HL-60 (cell line): ENCODE results near the gene BCAS4.

Experiments used
- DNase-seq, 2 experiments: peaks; one replicate each; pipeline ENCODE4 v3.0.0-alpha.2; 2010 to 2020; ENCODE audit warnings: low read depth in 1 of 2, low spot score in 1 of 2
- H3K27ac ChIP-seq: fragments of 250-450 bp; sonication (Bioruptor Pico); replicated peaks from 2 replicates; pipeline ENCODE4 v1.5.1; 2020; ENCODE audit warnings: mild to moderate bottlenecking, moderate library complexity
- H3K27me3 ChIP-seq: fragments of 250-450 bp; sonication (Bioruptor Pico); 2 replicates; pipeline ENCODE4 v1.5.1; 2021; ENCODE audit warnings: mild to moderate bottlenecking, moderate library complexity; ENCODE audit not compliant: insufficient read depth, poor library complexity, severe bottlenecking
- H3K4me3 ChIP-seq: replicated peaks from 2 replicates; pipeline ENCODE4 v1.5.1; 2011; ENCODE audit warnings: mild to moderate bottlenecking, control low read depth, low read length; ENCODE audit not compliant: insufficient read depth
- CTCF ChIP-seq: IDR thresholded peaks from one replicate; pipeline ENCODE4 v1.5.1; 2011; ENCODE audit warnings: low read length, control low read depth, inconsistent platforms; ENCODE audit not compliant: insufficient read depth
- GABPA ChIP-seq: IDR thresholded peaks from 2 replicates; pipeline ENCODE4 v1.6.1; 2012; ENCODE audit warnings: low read depth
- POLR2AphosphoS5 ChIP-seq: IDR thresholded peaks from 2 replicates; pipeline ENCODE4 v1.6.1; 2012; ENCODE audit warnings: low read depth
- REST ChIP-seq: IDR thresholded peaks from 2 replicates; pipeline ENCODE4 v1.6.1; 2012; ENCODE audit warnings: low read depth; ENCODE audit not compliant: insufficient replicate concordance
- SPI1 ChIP-seq: IDR thresholded peaks from 2 replicates; pipeline ENCODE4 v1.6.1; 2012; ENCODE audit warnings: low read depth, mild to moderate bottlenecking, borderline replicate concordance

Gene BCAS4

GRCh38 chr20:50904067-50904570, 109.3 kb downstream of the BCAS4 start:
- no peak overlapping the region for H3K4me3 ChIP-seq
- DNase-seq = no peak
- TF ChIP-seq SPI1 = no peak
- TF ChIP-seq POLR2AphosphoS5 = no peak
- TF ChIP-seq CTCF = no peak
- no peak for TF ChIP-seq GABPA
- TF ChIP-seq REST = no peak
- no peak overlapping the region for H3K27ac ChIP-seq
- H3K27me3 ChIP-seq = no peaks in the 10 kb centered on the region

GRCh38 chr20:50909413-50909812, 114.6 kb downstream of the BCAS4 start:
- Histone ChIP-seq H3K4me3 (no peak overlapping the region), H3K27me3 (no peaks in the 10 kb centered on the region), H3K27ac (no peak overlapping the region)
- TF ChIP-seq REST = no peak
- no peak for DNase-seq

GRCh38 chr20:50911030-50911429, 116.2 kb downstream of the BCAS4 start:
- TF ChIP-seq SPI1 (no peak), GABPA (no peak), POLR2AphosphoS5 (no peak), REST (no peak), CTCF (no peak)
- Histone ChIP-seq H3K27ac (no peak overlapping the region), H3K27me3 (no peaks in the 10 kb centered on the region), H3K4me3 (no peak overlapping the region)
- no peak for DNase-seq

GRCh38 chr20:50911716-50912115, 116.9 kb downstream of the BCAS4 start:
- Histone ChIP-seq H3K4me3 (no peak overlapping the region), H3K27me3 (no peaks in the 10 kb centered on the region), H3K27ac (no peak overlapping the region)
- no peak for TF ChIP-seq SPI1
- TF ChIP-seq REST = no peak
- TF ChIP-seq CTCF = no peak
- TF ChIP-seq POLR2AphosphoS5 = no peak
- no peak for TF ChIP-seq GABPA
- DNase-seq = no peak
